ENCODE results near the gene OR51D1. TPM values are rescaled to one million over a fixed set of nuclear protein-coding genes. Genes with fewer than 3 reads are reported as not detected.

Gene OR51D1
- polyA plus RNA-seq, 1 donor (not counting 4 experiments of a cell fraction or from before 2014, with no cell fraction given) = not detected

DNA sequence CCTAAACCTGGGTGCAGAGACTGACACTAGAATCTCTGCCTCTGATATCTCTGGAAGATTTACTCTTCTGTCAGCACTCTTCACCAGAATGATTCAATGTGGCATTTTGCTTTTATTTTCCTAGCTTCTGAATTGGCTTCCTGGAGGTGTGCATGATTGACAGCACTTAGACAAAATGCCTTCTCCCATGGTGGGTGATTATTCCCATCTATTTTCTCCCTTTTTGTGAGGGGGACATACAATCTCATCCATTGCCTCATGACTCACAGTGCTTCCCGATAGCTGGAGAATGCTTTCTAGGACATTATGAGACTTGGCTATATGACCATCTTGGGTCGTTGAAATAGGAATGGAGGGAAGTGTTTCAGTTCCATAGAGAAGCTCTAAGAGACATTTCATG is 25.3 kb upstream of the OR51D1 start:
- no peak overlapping the region for H3K27ac ChIP-seq (ENCODE audit: control insufficient read depth, insufficient read depth, low read length)
- no peak overlapping the region for H3K4me2 ChIP-seq (ENCODE audit: control insufficient read depth, extremely low read depth, insufficient read depth, low read depth, low read length)
- TF ChIP-seq, protein P1, sequence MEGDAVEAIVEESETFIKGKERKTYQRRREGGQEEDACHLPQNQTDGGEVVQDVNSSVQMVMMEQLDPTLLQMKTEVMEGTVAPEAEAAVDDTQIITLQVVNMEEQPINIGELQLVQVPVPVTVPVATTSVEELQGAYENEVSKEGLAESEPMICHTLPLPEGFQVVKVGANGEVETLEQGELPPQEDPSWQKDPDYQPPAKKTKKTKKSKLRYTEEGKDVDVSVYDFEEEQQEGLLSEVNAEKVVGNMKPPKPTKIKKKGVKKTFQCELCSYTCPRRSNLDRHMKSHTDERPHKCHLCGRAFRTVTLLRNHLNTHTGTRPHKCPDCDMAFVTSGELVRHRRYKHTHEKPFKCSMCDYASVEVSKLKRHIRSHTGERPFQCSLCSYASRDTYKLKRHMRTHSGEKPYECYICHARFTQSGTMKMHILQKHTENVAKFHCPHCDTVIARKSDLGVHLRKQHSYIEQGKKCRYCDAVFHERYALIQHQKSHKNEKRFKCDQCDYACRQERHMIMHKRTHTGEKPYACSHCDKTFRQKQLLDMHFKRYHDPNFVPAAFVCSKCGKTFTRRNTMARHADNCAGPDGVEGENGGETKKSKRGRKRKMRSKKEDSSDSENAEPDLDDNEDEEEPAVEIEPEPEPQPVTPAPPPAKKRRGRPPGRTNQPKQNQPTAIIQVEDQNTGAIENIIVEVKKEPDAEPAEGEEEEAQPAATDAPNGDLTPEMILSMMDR (optimal IDR thresholded peaks at IDR 0.05 in 1 of 3, IDR thresholded peaks at IDR 0.05 in 1 of 3, conservative IDR thresholded peaks at IDR 0.05 in 1 of 3; ENCODE audit: extremely low read depth in 1 of 3, insufficient read depth in 2 of 3, low read length in 3 of 3) = no peak
- TF ChIP-seq EZH2 (IDR thresholded peaks at IDR 0.05; ENCODE audit: low read length) = no peak
- FAIRE-seq = no peak
- H3K9me1 ChIP-seq (ENCODE audit: control insufficient read depth, extremely low read depth, insufficient read depth, low read length) = no peaks in the 10 kb centered on the region
- H3K36me3 ChIP-seq (ENCODE audit: control insufficient read depth in 2 of 2, extremely low read depth in 1 of 2, insufficient read depth in 2 of 2, low read length in 2 of 2) = no peaks in the 10 kb centered on the region
- H3K79me2 ChIP-seq (ENCODE audit: control insufficient read depth, insufficient read depth, low read length) = no peaks in the 10 kb centered on the region
- H2AFZ ChIP-seq (ENCODE audit: control insufficient read depth, low read length) = no peak overlapping the region
- no peak overlapping the region for H3K4me3 ChIP-seq (ENCODE audit: control insufficient read depth in 2 of 3, extremely low read depth in 1 of 3, insufficient read depth in 2 of 3, low read depth in 1 of 3, low read length in 3 of 3)
- dilution Hi-C loops (cut with MboI; ENCODE audit: extremely low pct_ligation_motif_present, low sequenced_read_pairs) = no loop called here
- H3K9me3 ChIP-seq (ENCODE audit: control insufficient read depth, low read depth, low read length) = no peaks in the 10 kb centered on the region
- no peak for DNase-seq (ENCODE audit: low read depth, low spot score)
- H4K20me1 ChIP-seq (ENCODE audit: control insufficient read depth, extremely low read depth, insufficient read depth, low read length) = no peaks in the 10 kb centered on the region
- H3K9ac ChIP-seq (ENCODE audit: control insufficient read depth, extremely low read depth, insufficient read depth, low read length) = no peak overlapping the region
- H3K27me3 ChIP-seq (ENCODE audit: control insufficient read depth, extremely low read depth, insufficient read depth, low read length) = no peaks in the 10 kb centered on the region
- peaks cover 7% of the 10 kb centered on the region for H3K4me1 ChIP-seq (ENCODE audit: control insufficient read depth, extremely low read depth, insufficient read depth, low read length)

DNA sequence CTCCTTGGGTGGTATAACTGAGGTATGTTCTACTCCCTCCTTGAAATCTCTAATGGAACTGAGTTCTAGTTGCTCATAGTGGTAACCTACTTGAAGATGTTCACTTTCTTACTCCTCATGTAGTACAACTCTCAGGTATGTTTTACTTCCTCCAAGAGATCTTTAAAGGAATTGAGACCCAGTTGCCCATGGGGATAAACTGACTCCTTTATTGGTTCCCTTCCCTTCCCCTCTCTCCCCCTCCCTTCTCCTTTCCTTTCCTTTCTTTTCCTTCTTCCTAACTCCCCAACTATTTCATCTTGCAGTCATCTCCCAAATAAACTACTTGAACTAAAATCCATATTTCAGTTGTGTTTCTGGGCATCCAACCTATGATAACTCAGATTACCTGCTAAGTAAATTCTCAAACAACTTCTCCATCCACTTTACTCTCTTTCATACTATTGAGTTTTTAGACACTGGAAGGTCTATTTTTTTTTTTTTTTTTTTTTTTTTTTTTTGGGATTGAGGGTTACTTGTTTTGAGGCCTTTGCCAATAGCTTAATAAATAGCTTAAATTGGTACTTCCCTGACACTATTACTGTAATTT is 21.3 kb upstream of the OR51D1 start:
- Histone ChIP-seq H3K9ac (ENCODE audit: control insufficient read depth, extremely low read depth, insufficient read depth, low read length) (no peak overlapping the region), H3K9me3 (ENCODE audit: control insufficient read depth, low read depth, low read length) (no peaks in the 10 kb centered on the region), H3K9me1 (ENCODE audit: control insufficient read depth, extremely low read depth, insufficient read depth, low read length) (no peaks in the 10 kb centered on the region), H3K27ac (ENCODE audit: control insufficient read depth, insufficient read depth, low read length) (no peak overlapping the region), H3K27me3 (ENCODE audit: control insufficient read depth, extremely low read depth, insufficient read depth, low read length) (peaks cover 3% of the 10 kb centered on the region), H3K36me3 (ENCODE audit: control insufficient read depth in 2 of 2, extremely low read depth in 1 of 2, insufficient read depth in 2 of 2, low read length in 2 of 2) (no peaks in the 10 kb centered on the region), H3K4me2 (ENCODE audit: control insufficient read depth, extremely low read depth, insufficient read depth, low read depth, low read length) (no peak overlapping the region), H2AFZ (ENCODE audit: control insufficient read depth, low read length) (no peak overlapping the region), H3K4me1 (ENCODE audit: control insufficient read depth, extremely low read depth, insufficient read depth, low read length) (no peaks in the 10 kb centered on the region), H3K79me2 (ENCODE audit: control insufficient read depth, insufficient read depth, low read length) (no peaks in the 10 kb centered on the region), H3K4me3 (ENCODE audit: control insufficient read depth in 2 of 3, extremely low read depth in 1 of 3, insufficient read depth in 2 of 3, low read depth in 1 of 3, low read length in 3 of 3) (no peak overlapping the region), H4K20me1 (ENCODE audit: control insufficient read depth, extremely low read depth, insufficient read depth, low read length) (no peaks in the 10 kb centered on the region)
- dilution Hi-C loops (cut with MboI; ENCODE audit: extremely low pct_ligation_motif_present, low sequenced_read_pairs) = no loop called here
- no peak for DNase-seq (ENCODE audit: low read depth, low spot score)
- FAIRE-seq = no peak
- TF ChIP-seq, protein P1 (optimal IDR thresholded peaks at IDR 0.05 in 1 of 3, IDR thresholded peaks at IDR 0.05 in 1 of 3, conservative IDR thresholded peaks at IDR 0.05 in 1 of 3; ENCODE audit: extremely low read depth in 1 of 3, insufficient read depth in 2 of 3, low read length in 3 of 3) = no peak
- no peak for TF ChIP-seq EZH2 (IDR thresholded peaks at IDR 0.05; ENCODE audit: low read length)

Data from keratinocyte (primary cell).